Peyer's patch (tissue), 4 donors: Measurements from ENCODE around the gene SKAP1. TPM values are rescaled to one million over a fixed set of nuclear protein-coding genes. Genes with fewer than 3 reads are reported as not detected.
A peak's percentile ranks its signal among the peaks of the same experiment; 100 is the strongest.

Experiments used
- DNase-seq, 3 donors: peaks; one replicate each; pipeline ENCODE4 v3.0.0-alpha.2; 2017 to 2019
- H3K27ac ChIP-seq, 4 donors: fragments of 200-600 bp; sonication (generic); one replicate each; pipeline ENCODE4 v1.5.1; 2016 to 2019
- H3K27me3 ChIP-seq, 2 donors: fragments of 200-600 bp; sonication (generic); one replicate each; pipeline ENCODE4 v1.5.1; 2019
- H3K36me3 ChIP-seq, 3 donors: fragments of 200-600 bp; sonication (generic); one replicate each; pipeline ENCODE4 v1.5.1; 2016 to 2019
- H3K4me1 ChIP-seq, 4 donors: fragments of 200-600 bp; sonication (generic); one replicate each; pipeline ENCODE4 v1.5.1; 2016 to 2019
- H3K4me3 ChIP-seq, 4 donors: fragments of 200-600 bp; sonication (generic); 1 replicate in 3 of 4; 2 replicates in 1 of 4; pipeline ENCODE4 v1.5.1; 2016 to 2019; ENCODE audit warnings: mild to moderate bottlenecking in 1 of 4
- H3K9me3 ChIP-seq, 4 donors: fragments of 200-600 bp; sonication (generic); one replicate each; pipeline ENCODE4 v1.5.1; 2016 to 2019; ENCODE audit warnings: mild to moderate bottlenecking in 1 of 4
- CTCF ChIP-seq, 6 experiments: fragments of 450-650 bp in 4 of 6; fragments of 200-600 bp in 2 of 6; sonication (generic) in 1 of 6; IDR thresholded peaks; one replicate each; pipeline ENCODE4 v1.5.1; 2017 to 2019; ENCODE audit warnings: antibody characterized with exemption in 6 of 6, mild to moderate bottlenecking in 3 of 6, moderate library complexity in 1 of 6
- POLR2A ChIP-seq, 2 donors: fragments of 450-650 bp; IDR thresholded peaks; one replicate each; pipeline ENCODE4 v1.5.1; 2017; ENCODE audit warnings: antibody characterized with exemption in 2 of 2, mild to moderate bottlenecking in 2 of 2, moderate library complexity in 2 of 2
- total RNA-seq, 4 donors: library from RNA; depleted of rRNA; stranded (reverse); fragments of >200 nt; gene quantifications; one replicate each; pipeline ENCODE4 v1.1.0, GENCODE V29; 2016

Gene SKAP1
- total RNA-seq, 4 donors from 2014 or later, result 3.1 to 17.3 (median 6.5) TPM

- Histone ChIP-seq H3K36me3 (peaks cover 0 to 27% (median 0%) of the 10 kb centered on the region in 3 donors), H3K9me3 (no peaks in the 10 kb centered on the region), H3K27me3 (no peaks in the 10 kb centered on the region), H3K27ac (peak overlapping the region in 1 of 4 donors; percentile 66), H3K4me1 (peaks cover 0 to 20% (median 6%) of the 10 kb centered on the region in 4 donors), H3K4me3 (no peak overlapping the region)
- DNase-seq, result no peak
- TF ChIP-seq CTCF (IDR thresholded peaks at IDR 0.05), result no peak
- no peak for TF ChIP-seq POLR2A (IDR thresholded peaks at IDR 0.05)
These were observed 318.1 kb downstream of the SKAP1 start for GRCh38 chr17:48111937-48112241.

- peaks cover 0 to 16% (median 0%) of the 10 kb centered on the region in 3 donors for H3K36me3 ChIP-seq
- H3K27ac ChIP-seq, result peak overlapping the region in 1 of 4 donors; percentile 40
- no peak for TF ChIP-seq CTCF (IDR thresholded peaks at IDR 0.05)
- no peak for TF ChIP-seq POLR2A (IDR thresholded peaks at IDR 0.05)
- no peak for DNase-seq
- no peaks in the 10 kb centered on the region for H3K27me3 ChIP-seq
- H3K4me3 ChIP-seq, result no peak overlapping the region
- peaks cover 0 to 20% (median 6%) of the 10 kb centered on the region in 4 donors for H3K4me1 ChIP-seq
- no peaks in the 10 kb centered on the region for H3K9me3 ChIP-seq
These were observed 319.3 kb downstream of the SKAP1 start for GRCh38 chr17:48110761-48111160.

GRCh38 chr17:48107137-48108055 lies 322.6 kb downstream of the SKAP1 start, which contains the start of gene SNX11:
Gene SNX11 (plus strand): TSS chr17:48107766. CDS start chr17:48112044, 4,278 bp downstream.
- TF ChIP-seq CTCF (IDR thresholded peaks at IDR 0.05) (peak in 1 of 6 experiments; percentile 2), POLR2A (IDR thresholded peaks at IDR 0.05) (peak; percentile 53 to 71)
- Histone ChIP-seq H3K27ac (peak within 1 kb of the TSS; percentile 89 to 97 (median 96)), H3K4me3 (peak within 1 kb of the TSS; percentile 75 to 94 (median 83)), H3K27me3 (no peaks in the 10 kb centered on the region), H3K9me3 (no peaks in the 10 kb centered on the region), H3K36me3 (no peaks in the 10 kb centered on the region), H3K4me1 (peaks cover 0 to 20% (median 6%) of the 10 kb centered on the region in 4 donors)
- peak; percentile 96 to 100 (median 98) for DNase-seq

GRCh38 chr17:48106802-48107136 lies 323.2 kb downstream of the SKAP1 start:
- Histone ChIP-seq H3K27me3 (no peaks in the 10 kb centered on the region), H3K4me3 (peak overlapping the region; percentile 75 to 94 (median 83)), H3K36me3 (no peaks in the 10 kb centered on the region), H3K9me3 (no peaks in the 10 kb centered on the region), H3K27ac (peak overlapping the region; percentile 89 to 97 (median 96)), H3K4me1 (peaks cover 0 to 20% (median 8%) of the 10 kb centered on the region in 4 donors)
- TF ChIP-seq CTCF (IDR thresholded peaks at IDR 0.05) (no peak), POLR2A (IDR thresholded peaks at IDR 0.05) (no peak)
- DNase-seq, result no peak

- H3K4me1 ChIP-seq, result peaks cover 0 to 12% (median 7%) of the 10 kb centered on the region in 4 donors
- H3K36me3 ChIP-seq, result no peaks in the 10 kb centered on the region
- H3K9me3 ChIP-seq, result no peaks in the 10 kb centered on the region
- H3K27me3 ChIP-seq, result no peaks in the 10 kb centered on the region
- no peak overlapping the region for H3K27ac ChIP-seq
- DNase-seq, result no peak
- TF ChIP-seq POLR2A (IDR thresholded peaks at IDR 0.05) (no peak), CTCF (IDR thresholded peaks at IDR 0.05) (no peak)
- H3K4me3 ChIP-seq, result no peak overlapping the region
These were observed 325.6 kb downstream of the SKAP1 start for GRCh38 chr17:48104440-48104839.
